ENCODE measurements around the gene ERC1.

The ERC1 gene

DNA sequence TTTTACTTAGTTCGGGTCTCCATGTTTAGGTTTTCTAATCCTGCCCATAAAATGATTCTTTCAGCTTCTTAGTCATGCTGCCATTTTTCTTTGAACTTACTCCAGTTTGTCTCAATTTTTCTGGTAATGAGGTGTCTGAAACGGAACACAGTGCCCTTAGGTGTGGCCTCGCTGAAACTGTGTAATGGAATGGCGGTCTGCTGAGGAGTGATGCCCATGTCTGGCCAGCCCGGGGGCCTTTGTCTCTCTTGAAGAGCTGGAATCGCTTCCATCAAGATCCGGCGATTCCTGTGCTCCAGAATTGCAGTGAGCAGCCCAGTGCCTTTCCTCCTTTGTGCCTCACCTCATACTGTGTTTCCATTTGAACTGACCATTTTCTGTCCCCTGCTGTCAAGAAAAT, 490.9 kb downstream of the ERC1 start:
- no peak for DNase-seq (ENCODE audit: low read depth in 2 of 2)

DNA sequence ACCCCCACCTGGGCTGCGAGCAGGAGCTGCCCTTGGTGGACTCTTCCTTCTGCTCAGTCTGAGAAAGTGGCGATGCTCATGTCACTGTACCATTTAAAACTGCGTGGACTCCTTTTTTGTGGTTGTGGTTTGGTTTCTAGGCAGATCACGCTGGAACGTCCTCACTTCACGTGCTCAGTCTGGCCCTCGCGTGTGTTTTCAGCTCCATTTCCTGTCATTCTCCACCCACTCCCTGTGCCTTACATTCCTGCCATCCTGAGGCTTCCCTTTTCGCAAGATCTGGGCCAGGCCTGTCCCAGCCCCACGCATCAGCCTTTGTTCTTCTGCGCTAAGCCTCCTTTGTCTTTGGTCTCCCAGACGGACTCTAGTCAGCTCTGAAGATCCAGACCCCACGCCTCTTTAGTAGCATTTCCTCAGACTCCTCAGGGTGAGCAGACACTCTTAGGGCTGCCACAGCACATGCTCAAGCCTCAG, 497.9 kb downstream of the ERC1 start:
- peak; percentile 32 to 41 for DNase-seq (ENCODE audit: low read depth in 2 of 2)

DNA sequence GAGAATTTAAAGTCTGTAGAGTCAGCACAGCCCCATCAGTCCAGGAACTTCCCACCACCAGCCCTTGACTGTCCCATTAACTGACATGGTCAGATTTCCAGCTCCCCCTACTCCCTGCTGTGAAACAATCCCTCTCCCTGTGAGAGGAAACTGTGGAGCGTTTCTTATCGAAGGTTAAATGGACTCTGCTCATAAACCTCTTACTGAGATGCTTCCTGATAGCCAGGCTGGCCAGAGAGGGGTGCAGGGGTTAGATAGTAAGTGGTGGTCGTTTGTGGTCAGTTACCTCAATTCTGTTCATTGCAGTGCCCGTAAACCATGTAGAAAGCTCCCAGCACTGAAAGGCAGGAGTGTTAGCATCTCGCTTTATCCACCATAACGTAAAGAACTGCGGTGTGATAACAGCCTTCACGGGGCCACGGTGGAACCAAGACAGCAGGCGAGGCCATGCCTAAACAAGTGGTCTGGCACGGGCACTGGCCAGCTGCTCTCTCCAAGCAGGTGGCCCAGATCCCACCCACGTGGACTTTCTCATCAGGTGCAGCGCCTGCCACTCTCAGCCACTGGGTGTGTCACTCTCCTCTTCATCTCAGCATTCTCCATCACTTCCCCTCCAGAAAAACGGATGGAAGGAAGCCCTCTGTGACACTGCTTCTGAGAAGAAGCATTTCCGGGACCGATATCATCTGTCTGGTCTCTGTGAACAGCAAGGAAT, 501.1 kb downstream of the ERC1 start:
- DNase-seq (ENCODE audit: low read depth in 2 of 2) = no peak

DNA sequence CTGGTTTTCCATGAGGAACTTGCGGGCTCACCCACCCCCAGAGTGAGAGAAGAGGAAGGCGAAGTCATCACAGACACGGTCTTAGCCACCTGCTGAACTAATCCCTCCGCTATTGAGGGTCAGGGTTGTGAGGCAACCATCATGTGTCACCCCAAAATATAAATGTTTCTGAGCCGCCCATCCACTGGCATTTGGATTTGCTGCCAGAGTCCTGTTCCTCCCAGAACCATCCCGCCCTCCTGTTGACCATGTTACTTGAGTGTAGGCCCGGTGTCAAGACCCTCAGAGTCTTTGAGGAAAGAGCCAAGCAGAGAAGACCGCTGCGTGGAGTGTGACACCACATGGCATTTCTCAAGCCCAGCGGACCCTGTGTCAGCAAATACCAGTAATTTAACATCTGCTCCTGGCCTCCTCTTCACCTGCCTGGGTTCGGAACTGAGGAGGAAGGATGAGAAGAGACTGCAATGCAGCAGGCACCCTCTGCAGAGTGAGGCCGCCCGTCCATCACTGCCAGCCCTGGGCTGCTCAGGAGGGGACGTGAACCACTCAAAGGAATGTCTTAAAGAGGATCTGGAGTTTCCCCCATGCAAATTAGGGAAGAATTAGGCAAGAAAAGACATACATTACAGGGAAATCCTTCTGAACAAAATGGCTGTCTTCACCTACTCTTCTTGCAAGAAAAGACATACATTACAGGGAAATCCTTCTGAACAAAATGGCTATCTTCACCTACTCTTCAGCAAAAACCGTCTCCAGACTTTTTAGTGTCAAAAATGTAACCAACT, 502.9 kb downstream of the ERC1 start:
- DNase-seq (ENCODE audit: low read depth in 2 of 2) = no peak

- no peak for DNase-seq (ENCODE audit: low read depth in 2 of 2)
Observed at GRCh38 chr12:1494856-1495255, 503.8 kb downstream of the ERC1 start.

DNA sequence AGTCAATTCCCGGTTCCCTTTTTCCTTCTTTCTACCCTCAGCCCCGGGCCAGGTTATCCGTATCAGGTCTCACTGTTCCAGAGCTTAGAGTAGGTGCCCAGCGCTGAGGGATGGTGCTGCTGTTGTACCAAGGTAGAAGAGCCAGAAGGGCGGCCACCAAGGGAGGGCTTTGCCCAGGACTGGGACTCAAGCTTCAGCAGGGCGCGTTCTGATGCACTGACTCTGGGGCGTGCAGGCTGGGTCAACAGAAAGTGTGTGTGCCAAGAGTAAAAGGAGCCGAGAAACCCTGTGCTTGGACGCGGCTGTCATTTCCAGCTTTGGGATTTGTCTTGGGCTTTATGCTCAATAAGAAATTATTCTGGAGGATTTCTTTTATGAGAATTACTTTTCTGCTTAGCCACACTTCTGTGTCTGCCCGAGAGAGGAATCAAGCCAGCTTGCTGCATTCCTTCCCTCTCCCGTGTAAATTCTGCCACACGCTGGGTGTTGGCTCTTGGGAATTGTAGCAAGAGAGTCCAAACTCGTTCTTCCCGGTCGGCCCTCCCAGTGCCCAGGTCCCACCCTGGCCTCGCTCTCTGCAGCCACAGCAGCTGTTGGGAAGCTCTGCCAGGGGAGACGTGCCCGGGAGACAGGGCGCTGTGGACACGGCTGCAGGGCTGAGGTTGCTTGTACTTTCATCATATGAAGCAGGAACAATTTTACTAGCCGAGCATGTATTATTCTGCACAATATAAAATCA, 505.3 kb downstream of the ERC1 start:
- DNase-seq (ENCODE audit: low read depth in 2 of 2) = no peak

DNA sequence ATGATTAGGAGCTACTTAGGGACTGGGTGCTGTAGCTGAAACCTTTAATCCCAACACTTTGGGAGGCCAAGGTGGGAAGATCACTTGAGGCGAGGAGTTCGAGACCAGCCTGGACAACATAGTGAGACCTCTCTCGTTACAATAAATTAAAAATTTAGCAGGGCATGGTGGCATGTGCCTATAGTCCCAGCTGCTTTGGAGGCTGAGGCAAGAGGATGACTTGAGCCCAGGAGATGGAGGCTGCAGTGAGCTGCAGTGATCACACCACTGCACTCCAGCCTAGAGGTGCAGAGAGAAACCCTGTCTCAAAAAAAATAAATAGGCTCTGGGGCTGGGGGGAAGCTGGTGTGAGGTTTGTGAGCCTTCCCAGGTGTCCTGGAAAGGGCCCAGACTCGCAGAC, 506.1 kb downstream of the ERC1 start:
- no peak for DNase-seq (ENCODE audit: low read depth in 2 of 2)

- DNase-seq (ENCODE audit: low read depth in 2 of 2) = no peak
Observed at GRCh38 chr12:1498199-1498740, 507.2 kb downstream of the ERC1 start.

DNA sequence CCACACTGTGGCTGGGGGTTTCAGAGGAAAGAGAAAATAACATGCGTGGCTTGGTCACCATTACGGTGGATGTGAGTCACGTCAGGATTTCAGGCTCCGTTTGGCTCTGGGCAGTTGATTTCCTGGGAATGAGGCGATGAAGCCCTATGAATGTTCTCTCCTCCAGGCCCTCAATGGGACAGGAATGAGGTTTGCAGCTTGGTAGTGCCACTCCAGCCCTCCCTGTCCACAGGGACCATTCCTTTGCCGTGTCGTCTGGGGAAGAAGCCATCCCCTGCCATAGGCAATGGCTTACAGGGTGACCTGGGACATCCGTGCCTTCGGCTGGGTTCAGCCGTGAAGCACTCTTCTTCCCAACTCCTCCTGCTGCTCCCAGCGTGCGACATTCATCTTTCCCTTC, 508.3 kb downstream of the ERC1 start:
- no peak for DNase-seq (ENCODE audit: low read depth in 2 of 2)

DNA sequence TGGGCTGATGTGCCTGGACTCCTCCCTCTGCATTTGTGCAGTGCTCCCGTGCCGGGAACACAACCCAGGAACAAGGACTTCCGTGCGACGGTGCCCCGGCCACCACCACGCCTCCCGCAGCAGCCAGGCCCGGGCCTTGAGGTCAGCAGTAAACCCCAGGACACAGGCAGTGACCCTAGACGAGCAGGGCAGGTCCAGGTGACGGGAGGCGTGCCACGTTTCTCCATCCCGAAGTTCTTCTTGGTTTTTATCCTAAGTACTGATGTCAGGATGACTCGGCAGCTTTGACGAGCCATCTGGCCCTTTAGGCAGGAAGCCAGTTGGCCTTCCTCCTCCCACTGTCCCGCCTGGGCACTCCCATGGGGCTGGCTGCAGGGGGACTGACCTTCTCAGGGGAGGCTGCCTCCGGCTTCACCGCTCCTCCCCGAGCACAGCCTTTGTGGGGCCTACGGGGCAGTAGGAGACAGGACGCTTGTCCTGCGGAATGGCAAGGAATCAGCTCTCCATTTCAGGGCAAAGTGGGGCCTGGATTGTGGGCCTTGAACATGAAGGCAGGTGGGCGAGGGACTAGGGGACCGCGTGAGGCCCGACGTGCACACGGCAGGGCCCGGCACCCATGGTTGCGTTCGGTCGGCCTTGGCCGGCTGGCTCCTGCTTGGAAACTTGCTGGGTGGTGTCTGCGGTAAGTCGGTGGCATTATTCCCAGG, 509.2 kb downstream of the ERC1 start:
- DNase-seq (ENCODE audit: low read depth in 2 of 2) = no peak

DNA sequence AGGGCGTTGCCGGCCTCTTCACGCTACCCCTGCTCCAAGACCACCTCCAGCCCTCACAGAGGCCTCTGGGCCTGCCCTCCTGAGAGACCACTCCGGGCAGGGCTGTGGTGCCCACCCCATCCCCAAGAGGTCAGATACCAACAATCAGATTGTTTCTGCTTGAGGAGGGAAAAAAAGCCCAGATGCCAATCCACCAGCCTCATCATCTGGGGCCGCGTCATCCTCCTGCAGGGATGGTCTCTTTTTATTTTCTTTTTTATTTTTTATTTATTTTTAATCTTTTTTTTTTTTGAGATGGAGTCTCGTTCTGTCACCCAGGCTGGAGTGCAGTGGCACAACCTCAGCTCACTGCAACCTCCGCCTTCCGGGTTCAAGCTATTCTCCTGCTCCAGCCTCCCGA, 510.0 kb downstream of the ERC1 start:
- no peak for DNase-seq (ENCODE audit: low read depth in 2 of 2)

DNA sequence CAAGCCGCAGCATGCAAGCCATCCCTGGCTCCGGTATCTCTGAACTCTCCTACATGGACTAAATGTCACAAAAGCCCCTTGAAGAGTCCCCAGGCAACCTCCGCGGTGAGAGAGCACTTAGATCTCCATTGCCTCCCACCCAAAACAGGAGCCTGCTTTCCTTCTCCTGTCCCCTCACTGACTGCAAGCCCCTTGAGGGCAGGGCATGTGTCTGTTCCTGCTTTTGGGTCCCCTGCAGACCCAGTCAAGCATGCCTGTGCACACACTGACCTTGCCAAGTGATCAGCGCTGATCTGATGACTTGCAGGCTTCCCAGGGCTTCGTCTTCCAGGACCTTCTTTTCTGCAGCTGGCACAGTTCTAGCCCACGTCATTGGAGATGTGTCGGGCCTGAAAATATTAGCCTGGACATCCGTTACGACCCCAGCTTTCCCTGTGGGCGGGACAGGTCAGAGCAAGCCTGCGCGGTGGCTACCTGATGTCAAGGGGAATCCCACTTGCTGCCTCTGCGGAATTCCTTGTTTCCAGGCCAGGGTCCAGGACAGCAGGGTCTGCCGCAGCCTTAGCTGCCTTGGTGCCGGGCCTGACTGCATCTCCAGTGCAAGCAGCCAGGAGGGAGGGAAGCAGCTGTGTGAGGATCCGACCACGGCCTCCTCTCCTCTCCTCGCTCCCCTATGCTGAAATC, 510.8 kb downstream of the ERC1 start:
- no peak for DNase-seq (ENCODE audit: low read depth in 2 of 2)

DNA sequence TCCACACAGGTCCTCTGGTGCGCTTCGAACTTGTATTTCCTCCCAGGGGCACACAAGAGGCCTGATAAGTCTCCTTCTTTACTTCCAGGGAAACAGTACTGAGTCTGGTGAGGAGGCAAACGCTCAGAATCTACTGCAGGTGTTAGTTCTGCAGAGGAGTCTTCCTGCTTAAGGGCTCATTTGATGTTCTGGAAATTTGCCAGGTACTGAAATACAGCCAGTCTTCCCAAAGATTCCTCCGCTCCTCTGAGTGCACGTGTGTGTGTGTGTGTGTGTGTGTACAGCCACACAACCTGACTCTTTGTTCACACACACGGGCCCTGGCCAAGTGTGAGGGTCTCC, 511.3 kb downstream of the ERC1 start:
- DNase-seq (ENCODE audit: low read depth in 2 of 2) = no peak

DNA sequence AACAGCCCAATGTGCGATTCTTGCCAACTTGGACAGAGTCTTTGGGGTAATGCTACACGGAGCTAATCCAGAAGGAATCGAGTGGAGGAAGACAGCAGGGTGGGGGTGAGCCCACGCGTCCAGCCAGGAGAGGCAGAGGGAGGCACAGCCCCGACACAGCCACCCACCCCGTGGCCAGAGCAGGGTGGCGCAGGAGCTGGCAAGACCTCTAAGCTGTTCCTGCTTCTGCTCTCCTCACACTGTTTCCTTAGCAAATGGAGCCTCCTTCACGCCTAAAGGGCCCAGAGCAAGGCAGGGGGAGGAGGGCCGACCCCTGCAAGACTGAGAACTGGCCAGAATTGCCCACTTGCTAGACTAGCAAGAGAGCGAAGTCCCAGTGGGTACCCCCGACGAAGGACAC, 511.8 kb downstream of the ERC1 start:
- DNase-seq (ENCODE audit: low read depth in 2 of 2) = no peak

- DNase-seq (ENCODE audit: low read depth in 2 of 2) = no peak
Observed at GRCh38 chr12:1503281-1503711, 512.3 kb downstream of the ERC1 start.

GRCh38 chr12:1504304-1504894, 513.4 kb downstream of the ERC1 start:
- no peak for DNase-seq (ENCODE audit: low read depth in 2 of 2)

GRCh38 chr12:1504895-1505311, 513.9 kb downstream of the ERC1 start:
- no peak for DNase-seq (ENCODE audit: low read depth in 2 of 2)

DNA sequence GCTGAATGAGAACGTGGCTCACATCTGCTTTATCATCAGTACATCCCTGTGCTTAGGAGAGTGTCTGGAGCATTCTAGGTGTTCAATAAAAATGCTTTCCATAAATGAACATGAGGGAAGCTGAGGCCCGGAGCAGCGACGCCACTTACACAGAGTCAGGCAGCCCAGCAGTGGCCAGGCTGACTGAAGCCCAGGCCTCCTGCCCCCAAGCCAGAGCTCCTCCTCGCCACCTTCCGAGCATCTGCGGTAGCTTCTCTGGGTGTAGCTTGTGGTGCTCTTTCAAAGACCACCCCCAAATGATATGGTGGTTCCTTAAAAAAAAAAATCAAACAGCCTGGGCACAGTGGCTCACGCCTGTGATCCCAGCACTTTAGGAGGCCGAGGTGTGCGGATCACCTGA, 514.6 kb downstream of the ERC1 start:
- DNase-seq (ENCODE audit: low read depth in 2 of 2) = no peak

- no peak for DNase-seq (ENCODE audit: low read depth in 2 of 2)
Observed at GRCh38 chr12:1507308-1507707, 516.3 kb downstream of the ERC1 start.

- no peak for DNase-seq (ENCODE audit: low read depth in 2 of 2)
Observed at GRCh38 chr12:1509413-1510052, 518.5 kb downstream of the ERC1 start.

Measured in fibroblast of skin of left quadriceps (primary cell).